HEK293T (cell line): ENCODE measurements around the gene UBAC1.
"Not testable (repeated sequence)": the region's sequence is repeated elsewhere in the genome, so short reads cannot be mapped to it uniquely, and the experiment has no call there.

ENCODE experiments used
- CTCF ChIA-PET: fragments of 350-600 bp; formaldehyde crosslinking; extraction: SDS; loops from one replicate; lab custom pipeline; 2021; ENCODE audit warnings: antibody characterized with exemption, inconsistent platforms; lab: Yijun Ruan, JAX
- POLR2A ChIA-PET: fragments of 350-600 bp; formaldehyde crosslinking; extraction: SDS; loops from one replicate; lab custom pipeline; 2020; ENCODE audit warnings: antibody characterized with exemption, inconsistent platforms; lab: Yijun Ruan, JAX
- DNase-seq: peaks from one replicate; pipeline ENCODE4 v3.0.0; 2012; ENCODE audit warnings: mixed read lengths; ENCODE audit errors: extremely low spot score
- ARNT ChIP-seq: fragments of 450-650 bp; IDR thresholded peaks from 2 replicates; pipeline ENCODE4 v1.6.1; 2017; ENCODE audit warnings: mild to moderate bottlenecking
- BHLHE40 ChIP-seq: fragments of 450-650 bp; IDR thresholded peaks from 2 replicates; pipeline ENCODE4 v1.6.1; 2016; ENCODE audit warnings: mild to moderate bottlenecking, moderate library complexity, borderline replicate concordance
- CTBP1 ChIP-seq: fragments of 450-650 bp; IDR thresholded peaks from 2 replicates; pipeline ENCODE4 v1.6.1; 2016; ENCODE audit warnings: borderline replicate concordance
- ELF4 ChIP-seq: fragments of 450-650 bp; IDR thresholded peaks from 2 replicates; pipeline ENCODE4 v1.6.1; 2017; ENCODE audit warnings: antibody characterized with exemption
- FOXA1 ChIP-seq: fragments of 450-650 bp; IDR thresholded peaks from 2 replicates; pipeline ENCODE4 v1.6.1; 2016; ENCODE audit warnings: mild to moderate bottlenecking
- FOXK2 ChIP-seq: fragments of 450-650 bp; IDR thresholded peaks from 2 replicates; pipeline ENCODE4 v1.6.1; 2016; ENCODE audit warnings: mild to moderate bottlenecking
- FOXM1 ChIP-seq: fragments of 450-650 bp; IDR thresholded peaks from 2 replicates; pipeline ENCODE4 v1.6.1; 2017; ENCODE audit warnings: mild to moderate bottlenecking, borderline replicate concordance
- HDGF ChIP-seq: fragments of 450-650 bp; IDR thresholded peaks from 2 replicates; pipeline ENCODE4 v1.6.1; 2017; ENCODE audit warnings: antibody characterized with exemption, borderline replicate concordance
- L3MBTL2 ChIP-seq: fragments of 450-650 bp; conservative IDR thresholded peaks from 2 replicates; pipeline ENCODE4 v1.6.1; 2016; ENCODE audit warnings: mild to moderate bottlenecking
- LEF1 ChIP-seq: fragments of 450-650 bp; IDR thresholded peaks from 2 replicates; pipeline ENCODE4 v1.6.1; 2017; ENCODE audit warnings: mild to moderate bottlenecking, borderline replicate concordance
- NFRKB ChIP-seq: fragments of 450-650 bp; IDR thresholded peaks from 2 replicates; pipeline ENCODE4 v1.6.1; 2016; ENCODE audit warnings: mild to moderate bottlenecking, moderate library complexity
- PKNOX1 ChIP-seq: fragments of 450-650 bp; IDR thresholded peaks from 2 replicates; pipeline ENCODE4 v1.6.1; 2016
- SP1 ChIP-seq: fragments of 450-650 bp; IDR thresholded peaks from 2 replicates; pipeline ENCODE4 v1.6.1; 2017
- SUZ12 ChIP-seq: fragments of 450-650 bp; IDR thresholded peaks from 2 replicates; pipeline ENCODE4 v1.6.1; 2016; ENCODE audit warnings: mild to moderate bottlenecking
- TARDBP ChIP-seq: fragments of 450-650 bp; IDR thresholded peaks from 2 replicates; pipeline ENCODE4 v1.6.1; 2016
- ZNF384 ChIP-seq: fragments of 450-650 bp; IDR thresholded peaks from 2 replicates; pipeline ENCODE4 v1.6.1; 2016

The UBAC1 gene

DNA sequence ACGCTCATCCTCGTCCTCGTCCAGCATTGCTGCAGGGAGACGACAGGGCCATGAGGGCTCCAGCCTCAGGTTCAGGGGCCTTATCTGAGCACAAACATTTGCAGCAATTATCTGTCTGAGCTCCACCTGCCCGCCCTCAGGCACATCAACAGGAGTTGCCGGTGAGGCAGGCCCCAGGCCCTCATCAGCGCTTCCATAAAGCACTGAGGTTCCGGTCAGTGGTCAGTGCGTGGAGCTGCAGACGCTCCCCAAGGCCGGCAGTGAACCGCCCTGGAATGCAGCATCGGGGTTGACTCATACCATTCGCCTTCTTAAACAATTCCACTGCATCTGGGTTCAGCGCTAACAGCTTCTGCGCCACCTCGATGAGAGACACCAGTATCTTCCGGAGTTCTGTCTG, 15.2 kb downstream of the UBAC1 start:
- ChIA-PET POLR2A (no interaction called here), CTCF (no interaction called here)
- TF ChIP-seq FOXM1 (no peak), ELF4 (no peak), PKNOX1 (no peak), FOXK2 (no peak), ARNT (no peak), CTBP1 (no peak), SUZ12 (no peak)
- no peak for DNase-seq

DNA sequence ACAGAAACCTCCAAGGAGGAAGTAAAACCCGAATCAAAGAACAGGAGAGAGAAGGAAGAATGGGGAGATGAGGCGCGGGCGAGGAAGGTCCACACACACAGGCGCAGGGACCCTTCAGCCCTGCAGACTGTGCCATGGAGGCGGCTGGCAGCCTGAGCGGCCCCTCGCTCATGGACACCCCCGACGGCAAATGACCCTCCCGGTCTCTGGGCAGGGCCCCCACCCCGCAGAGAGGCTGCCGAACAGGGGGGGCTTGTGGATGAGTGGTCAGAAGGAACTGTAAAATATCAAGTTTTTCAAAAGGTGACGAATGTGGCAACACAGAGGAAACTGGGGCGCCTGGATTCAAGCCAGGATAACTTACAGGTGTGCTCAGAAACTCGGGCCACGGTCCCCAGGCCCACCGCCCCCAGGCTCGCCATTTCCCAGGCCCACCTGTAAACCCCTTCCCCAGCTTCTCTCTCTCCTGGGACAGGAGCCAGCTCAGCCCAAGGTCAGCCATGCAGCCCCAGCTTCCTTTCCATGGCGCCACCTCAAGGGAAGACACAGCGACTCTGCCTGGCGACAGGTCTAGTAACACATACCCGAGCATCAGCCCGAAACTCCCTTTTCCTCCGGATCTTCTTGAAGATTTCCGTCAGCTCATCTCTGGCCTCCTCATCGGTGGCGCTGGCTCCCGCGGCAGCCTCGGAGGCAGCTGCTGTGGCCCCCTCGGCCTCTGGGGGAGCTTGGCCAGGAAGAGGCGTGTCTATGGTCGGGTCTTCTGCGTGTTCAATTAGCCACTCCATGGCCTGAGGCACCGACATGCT, 16.5 kb downstream of the UBAC1 start:
- no peak for DNase-seq
- ChIA-PET CTCF (no interaction called here), POLR2A (no interaction called here)
- TF ChIP-seq PKNOX1 = no peak
- TF ChIP-seq SP1 = no peak
- TF ChIP-seq ZNF384 = no peak
- TF ChIP-seq ELF4 = no peak
- TF ChIP-seq FOXM1 = no peak
- TF ChIP-seq L3MBTL2 = no peak
- no peak for TF ChIP-seq FOXA1
- no peak for TF ChIP-seq BHLHE40
- TF ChIP-seq FOXK2 = no peak
- TF ChIP-seq ARNT = no peak
- no peak for TF ChIP-seq CTBP1
- TF ChIP-seq SUZ12 = no peak
- no peak for TF ChIP-seq HDGF
- TF ChIP-seq TARDBP = no peak
- TF ChIP-seq NFRKB = no peak

GRCh38 chr9:135943604-135944003, 17.6 kb downstream of the UBAC1 start:
- DNase-seq, CTCF ChIA-PET, POLR2A ChIA-PET: not testable (repeated sequence)

- TF ChIP-seq PKNOX1 (no peak), SUZ12 (no peak), FOXM1 (no peak), SP1 (no peak), ELF4 (no peak), FOXK2 (no peak)
- CTCF ChIA-PET = no interaction called here
- no peak for DNase-seq
- POLR2A ChIA-PET = no interaction called here
Measured at GRCh38 chr9:135941288-135941995, 19.7 kb downstream of the UBAC1 start.

DNA sequence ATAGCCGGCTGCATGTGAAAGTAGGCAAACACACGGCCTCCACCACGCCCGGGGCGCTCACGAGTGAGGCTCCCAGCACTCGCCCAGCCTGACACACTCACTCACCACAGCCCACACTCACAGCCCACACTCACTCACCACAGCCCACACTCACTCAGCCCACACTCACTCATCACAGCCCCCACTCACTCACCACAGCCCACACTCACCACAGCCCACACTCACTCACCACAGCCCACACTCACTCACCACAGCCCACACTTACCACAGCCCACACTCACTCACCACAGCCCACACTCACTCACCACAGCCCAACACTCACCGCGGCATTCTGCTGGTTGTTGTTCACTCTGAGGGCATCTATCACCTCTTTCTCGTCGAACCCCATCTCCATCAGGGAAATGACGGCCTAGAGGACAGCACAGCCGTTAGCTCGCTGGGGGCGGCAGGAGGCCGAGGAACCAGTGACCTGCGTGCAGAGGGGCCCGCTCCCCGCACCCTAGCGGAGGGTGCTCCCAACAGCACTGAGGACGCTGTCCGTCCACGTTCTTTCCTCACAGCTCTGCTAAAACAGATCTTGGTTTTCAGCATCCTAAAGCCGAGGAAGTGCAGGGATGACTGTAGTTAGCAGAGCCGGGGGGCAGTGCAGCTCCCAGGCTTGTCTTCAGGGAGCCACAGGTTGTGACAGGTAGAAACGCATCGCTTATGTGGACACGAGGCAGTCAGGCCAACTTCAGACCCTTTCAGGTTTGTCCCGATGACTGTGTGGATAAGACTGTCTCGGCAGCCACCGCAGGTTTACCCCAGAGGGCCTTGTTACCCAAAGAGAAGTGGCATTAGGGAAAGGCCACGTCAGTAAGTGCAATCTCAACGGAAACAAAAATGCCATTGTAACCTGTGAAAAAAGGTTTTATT, 21.6 kb downstream of the UBAC1 start:
- CTCF ChIA-PET = interaction anchor here (0.6 kb wide), 1 partner anchor 29 kb away, joined by 3 read pairs; no protein-coding TSS in a partner anchor
- DNase-seq = no peak
- no peak for TF ChIP-seq FOXA1
- TF ChIP-seq HDGF = no peak
- no peak for TF ChIP-seq ELF4
- TF ChIP-seq LEF1 = no peak
- TF ChIP-seq NFRKB = no peak
- no peak for TF ChIP-seq PKNOX1
- TF ChIP-seq ARNT = no peak
- no peak for TF ChIP-seq BHLHE40
- TF ChIP-seq FOXK2 = no peak
- TF ChIP-seq TARDBP = no peak
- TF ChIP-seq CTBP1 = no peak
- TF ChIP-seq SUZ12 = no peak
- no peak for TF ChIP-seq ZNF384
- POLR2A ChIA-PET = no interaction called here
